Liver (tissue), 9 donors: Measurements from ENCODE around the gene LIPJ. TPM values are rescaled to one million over a fixed set of nuclear protein-coding genes. Genes with fewer than 3 reads are reported as not detected.

Experiments
- DNase-seq: peaks from one replicate; pipeline ENCODE4 v3.0.0-alpha.2; 2017; ENCODE audit warnings: low spot score
- H3K27ac ChIP-seq, 2 donors: one replicate each; pipeline ENCODE4 v1.7.0; 2013; ENCODE audit warnings: inconsistent platforms in 2 of 2, low read length in 2 of 2, control low read depth in 1 of 2, low read depth in 1 of 2, mild to moderate bottlenecking in 1 of 2
- H3K27me3 ChIP-seq, 4 donors: one replicate each; pipeline versions ENCODE4 v1.6.1 to v1.7.0; 2013; ENCODE audit warnings: low read length in 3 of 4, inconsistent platforms in 1 of 4, mild to moderate bottlenecking in 1 of 4, moderate library complexity in 1 of 4; ENCODE audit not compliant: control insufficient read depth in 4 of 4, insufficient read depth in 4 of 4
- H3K36me3 ChIP-seq, 4 donors: one replicate each; pipeline versions ENCODE4 v1.6.1 to v1.7.0; 2013; ENCODE audit warnings: low read length in 3 of 4, mild to moderate bottlenecking in 3 of 4, low read depth in 1 of 4, moderate library complexity in 1 of 4; ENCODE audit not compliant: control insufficient read depth in 4 of 4, insufficient read depth in 3 of 4
- H3K4me1 ChIP-seq, 4 donors: one replicate each; pipeline versions ENCODE4 v1.6.1 to v1.7.0; 2013; ENCODE audit warnings: low read length in 3 of 4, mild to moderate bottlenecking in 3 of 4, moderate library complexity in 1 of 4; ENCODE audit not compliant: control insufficient read depth in 4 of 4, insufficient read depth in 4 of 4
- H3K4me3 ChIP-seq, 3 donors: one replicate each; pipeline versions ENCODE4 v1.6.1 to v1.7.0; 2013; ENCODE audit warnings: low read length in 3 of 3, control low read depth in 1 of 3, low read depth in 1 of 3, mild to moderate bottlenecking in 1 of 3
- H3K9ac ChIP-seq, 2 donors: one replicate each; pipeline ENCODE4 v1.7.0; 2013; ENCODE audit warnings: low read length in 2 of 2, mild to moderate bottlenecking in 2 of 2, moderate library complexity in 2 of 2, control low read depth in 1 of 2, low read depth in 1 of 2
- H3K9me3 ChIP-seq, 4 donors: one replicate each; pipeline versions ENCODE4 v1.6.1 to v1.7.0; 2013; ENCODE audit warnings: low read length in 3 of 4; ENCODE audit not compliant: control insufficient read depth in 4 of 4
- CTCF ChIP-seq: fragments of 150-350 bp; IDR thresholded peaks from 2 replicates; pipeline ENCODE4 v1.5.1; 2017; ENCODE audit warnings: improper control_type of control experiment, low read depth, low read length; ENCODE audit not compliant: missing input control
- EGR1 ChIP-seq, 2 donors: IDR thresholded peaks; 2 replicates each; pipeline ENCODE4 v1.6.1; 2016 to 2018; ENCODE audit warnings: antibody characterized with exemption in 2 of 2, low read depth in 2 of 2
- FOXA2 ChIP-seq: IDR thresholded peaks from 2 replicates; pipeline ENCODE4 v1.6.1; 2016; ENCODE audit warnings: antibody characterized with exemption
- HNF4A ChIP-seq, 2 donors: conservative IDR thresholded peaks; 2 replicates each; pipeline ENCODE4 v1.6.1; 2016; ENCODE audit warnings: antibody characterized with exemption in 2 of 2, mild to moderate bottlenecking in 2 of 2
- HNF4G ChIP-seq: IDR thresholded peaks from 2 replicates; pipeline ENCODE4 v1.6.1; 2016; ENCODE audit warnings: antibody characterized with exemption
- JUND ChIP-seq, 2 donors: IDR thresholded peaks; 2 replicates each; pipeline ENCODE4 v1.6.1; 2016; ENCODE audit warnings: antibody characterized with exemption in 2 of 2
- NR2F2 ChIP-seq: IDR thresholded peaks from 2 replicates; pipeline ENCODE4 v1.6.1; 2016; ENCODE audit warnings: antibody characterized with exemption
- RAD21 ChIP-seq, 2 donors: IDR thresholded peaks; 2 replicates each; pipeline ENCODE4 v1.6.1; 2016; ENCODE audit warnings: antibody characterized with exemption in 2 of 2, mild to moderate bottlenecking in 2 of 2
- RXRA ChIP-seq, 2 donors: IDR thresholded peaks; 2 replicates each; pipeline ENCODE4 v1.6.1; 2017 to 2018; ENCODE audit warnings: antibody characterized with exemption in 2 of 2, mild to moderate bottlenecking in 1 of 2
- SP1 ChIP-seq: IDR thresholded peaks from 2 replicates; pipeline ENCODE4 v1.6.1; 2018; ENCODE audit warnings: antibody characterized with exemption, mild to moderate bottlenecking
- TAF1 ChIP-seq: conservative IDR thresholded peaks from 2 replicates; pipeline ENCODE4 v1.6.1; 2016; ENCODE audit warnings: antibody characterized with exemption, mild to moderate bottlenecking
- ZBTB33 ChIP-seq: IDR thresholded peaks from 2 replicates; pipeline ENCODE4 v1.6.1; 2016; ENCODE audit warnings: antibody characterized with exemption
- WGBS: extraction: QIAGEN DNeasy Blood & Tissue Kit; methylation state at CpG from one replicate; pipeline ENCODE4 v1.1.7; 2013; 5-methylcytosine and 5-hydroxymethylcytosine counted together
- polyA plus RNA-seq, 2 donors: library from polyadenylated mRNA; stranded (reverse) in 1 of 2; unstranded in 1 of 2; fragments of 200-250 nt in 1 of 2; fragments of >200 nt in 1 of 2; fragmentation: Nextera tagmentation in 1 of 2; extraction: Ambion mirVana in 1 of 2; gene quantifications; one replicate each; pipeline versions ENCODE4 v1.2.1 to v1.2.3, GENCODE V29; 2013 to 2015
- total RNA-seq, 2 donors: library from RNA; depleted of rRNA; stranded (reverse); fragments of >200 nt; gene quantifications; one replicate each; pipeline ENCODE4 v1.2.3, GENCODE V29; 2014
- TF ChIP-seq, protein P1 (sequence below): IDR thresholded peaks from 2 replicates; pipeline ENCODE4 v1.6.1; 2016; ENCODE audit warnings: antibody characterized with exemption
- donor health status: healthy.
- donor health status: healthy.
- donor health status: healthy.
- donor health status: healthy.
- donor health status: healthy.

The LIPJ gene
- total and polyA plus RNA-seq, 4 donors, result 0.01 to 0.17 (median 0.11) TPM; not detected in 1

DNA sequence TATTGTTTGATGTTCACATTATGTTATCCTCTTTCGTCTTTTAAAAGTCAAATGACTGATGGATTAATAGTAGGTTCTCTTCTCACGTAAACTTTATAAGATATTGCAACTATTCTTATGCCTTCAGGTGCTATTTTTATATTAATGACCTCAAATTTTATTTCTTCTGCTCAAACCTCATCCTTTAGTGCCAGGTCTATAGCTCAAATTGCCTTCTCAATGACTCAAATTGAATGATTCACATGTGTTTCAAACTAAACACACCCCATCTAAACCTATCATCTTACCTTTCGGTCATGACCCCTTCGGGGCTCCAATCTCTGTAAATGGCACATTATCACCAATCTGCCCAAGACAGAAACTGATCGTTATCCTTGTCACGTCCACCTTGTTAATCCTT lies 55.6 kb downstream of the LIPJ start:
- Histone ChIP-seq H3K36me3 (no peaks in the 10 kb centered on the region), H3K4me3 (no peak overlapping the region), H3K9ac (no peak overlapping the region), H3K9me3 (peaks cover 0 to 6% (median under 1%) of the 10 kb centered on the region in 4 donors), H3K4me1 (no peaks in the 10 kb centered on the region), H3K27ac (no peak overlapping the region), H3K27me3 (peaks cover 0 to 4% (median 0%) of the 10 kb centered on the region in 4 donors)
- no peak for DNase-seq
- WGBS, result 87% methylated on average over 6 of the region's 6 CpGs
- TF ChIP-seq TAF1 (no peak), JUND (IDR thresholded peaks at IDR 0.05) (no peak), RAD21 (IDR thresholded peaks at IDR 0.05) (no peak), EGR1 (IDR thresholded peaks at IDR 0.05; ENCODE audit: low read depth in 2 of 2) (no peak), CTCF (no peak), ZBTB33 (no peak), HNF4G (no peak), FOXA2 (no peak), HNF4A (conservative IDR thresholded peaks at IDR 0.05) (no peak), RXRA (IDR thresholded peaks at IDR 0.05) (no peak), SP1 (no peak)
- TF ChIP-seq, protein P1, sequence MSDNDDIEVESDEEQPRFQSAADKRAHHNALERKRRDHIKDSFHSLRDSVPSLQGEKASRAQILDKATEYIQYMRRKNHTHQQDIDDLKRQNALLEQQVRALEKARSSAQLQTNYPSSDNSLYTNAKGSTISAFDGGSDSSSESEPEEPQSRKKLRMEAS, result no peak

GRCh38 chr10:88642963-88643362 lies 56.4 kb downstream of the LIPJ start:
- Histone ChIP-seq H3K4me3 (no peak overlapping the region), H3K27me3 (peaks cover 0 to 4% (median 0%) of the 10 kb centered on the region in 4 donors), H3K36me3 (no peaks in the 10 kb centered on the region), H3K9ac (no peak overlapping the region), H3K27ac (no peak overlapping the region), H3K9me3 (peaks cover 0 to 1% (median 0%) of the 10 kb centered on the region in 4 donors), H3K4me1 (no peaks in the 10 kb centered on the region)
- TF ChIP-seq EGR1 (IDR thresholded peaks at IDR 0.05; ENCODE audit: low read depth in 2 of 2), result no peak
- no peak for DNase-seq

GRCh38 chr10:88647061-88647615 lies 60.6 kb downstream of the LIPJ start:
- no peaks in the 10 kb centered on the region for H3K9me3 ChIP-seq
- H3K36me3 ChIP-seq, result no peaks in the 10 kb centered on the region
- no peaks in the 10 kb centered on the region for H3K4me1 ChIP-seq
- TF ChIP-seq NR2F2, result no peak
- no peak overlapping the region for H3K9ac ChIP-seq
- H3K27me3 ChIP-seq, result peaks cover 0 to 4% (median 0%) of the 10 kb centered on the region in 4 donors
- H3K27ac ChIP-seq, result no peak overlapping the region
- no peak overlapping the region for H3K4me3 ChIP-seq
- no peak for DNase-seq
- 75% methylated on average over 2 of the region's 2 CpGs for WGBS
